Heart right ventricle (tissue), 16 donors: Measurements from ENCODE around the gene CDRT4. TPM values are rescaled to one million over a fixed set of nuclear protein-coding genes. Genes with fewer than 3 reads are reported as not detected.

Source experiments
- ATAC-seq, 8 donors: fragments of 200-7000 bp; cut with Tn5 transposase; one replicate each; pipeline ENCODE4 v1.9.1; 2020; ENCODE audit warnings: mild to moderate bottlenecking in 8 of 8, moderate library complexity in 8 of 8, moderate number of reproducible peaks in 1 of 8
- DNase-seq, 2 donors: peaks; one replicate each; pipeline ENCODE4 v3.0.0-alpha.2; 2020
- H3K27ac ChIP-seq, 10 donors: fragments of 200-600 bp; sonication (generic) in 2 of 10; one replicate each; pipeline versions ENCODE4 v1.5.0 to v1.8.0; 2020 to 2022; ENCODE audit warnings: mild to moderate bottlenecking in 3 of 10
- H3K27me3 ChIP-seq, 7 donors: fragments of 200-600 bp; one replicate each; pipeline ENCODE4 v1.8.0; 2021 to 2022; ENCODE audit warnings: mild to moderate bottlenecking in 2 of 7
- H3K36me3 ChIP-seq, 9 donors: fragments of 200-600 bp; sonication (generic) in 1 of 9; one replicate each; pipeline versions ENCODE4 v1.5.0 to v1.8.0; 2020 to 2022; ENCODE audit warnings: mild to moderate bottlenecking in 2 of 9
- H3K4me1 ChIP-seq, 9 donors: fragments of 200-600 bp; sonication (generic) in 1 of 9; one replicate each; pipeline versions ENCODE4 v1.5.0 to v1.8.0; 2020 to 2022; ENCODE audit warnings: mild to moderate bottlenecking in 4 of 9
- H3K4me3 ChIP-seq, 10 donors: fragments of 200-600 bp; sonication (generic) in 2 of 10; one replicate each; pipeline versions ENCODE4 v1.5.0 to v1.8.0; 2020 to 2022; ENCODE audit warnings: mild to moderate bottlenecking in 7 of 10, moderate library complexity in 2 of 10
- H3K9me3 ChIP-seq, 11 donors: fragments of 200-600 bp in 10 of 11; sonication (generic) in 2 of 11; one replicate each; pipeline versions ENCODE4 v1.5.0 to v1.8.0; 2013 to 2022; ENCODE audit warnings: mild to moderate bottlenecking in 2 of 11, control low read depth in 1 of 11, moderate library complexity in 1 of 11
- CTCF ChIP-seq, 9 donors: fragments of 200-600 bp; sonication (generic) in 2 of 9; IDR thresholded peaks; one replicate each; pipeline versions ENCODE4 v1.5.0 to v1.8.0; 2021 to 2022; ENCODE audit warnings: antibody characterized with exemption in 9 of 9, mild to moderate bottlenecking in 5 of 9, moderate library complexity in 1 of 9
- WGBS, 2 donors: extraction: QIAGEN DNeasy Blood & Tissue Kit; methylation state at CpG; one replicate each; pipeline ENCODE4 v1.1.7; 2013; ENCODE audit warnings: inconsistent platforms in 1 of 2; 5-methylcytosine and 5-hydroxymethylcytosine counted together
- intact Hi-C, 10 donors: fragments of 100-400 bp; cut with DNase I; formaldehyde crosslinking; loops; one replicate each; pipeline versions ENCODE4 v1.11.1 to v1.14.2; 2022
- polyA plus RNA-seq, 2 donors: library from polyadenylated mRNA; stranded (reverse); fragments of 200-250 nt; gene quantifications; one replicate each; pipeline ENCODE4 v1.2.3, GENCODE V29; 2013
- total RNA-seq, 10 donors: library from RNA; stranded (reverse); fragmentation: NEBNext Ultra II Directional in 3 of 10; extraction: Animal tissue kit (Norgen Biotek cat#: 25700) in 3 of 10; gene quantifications; one replicate each; pipeline versions ENCODE4 v1.2.1 to v1.2.4, GENCODE V29; 2021 to 2023
- donor health status: Arrhythmogenic right ventricular cardiomyopathy.
- donor health status: ischemic (EF 13 %, LVEDD 7.1; RV severe dilation, severe dysfunction).
- donor health status: healthy with polysubstance abuse.
- donor health status: DM: no; HTN: yes; CAD: no.
- donor health status: DM: no; HTN: no; CAD: no.
- donor health status: ischemic (EF 25% LVEDD 6.9; RV normal size, moderate dysfunction).
- donor health status: ischemic (EF 25% LVEDD 5.7; RV mildly dilated, moderate dysfunction).
- donor health status: healthy.
- donor health status: DM: yes; HTN: yes; CAD: no.
- donor health status: Ischemic cardiomyopathy.
- donor health status: ischemic (EF 35%, LVEDD 5.7; RV mildly dilated, moderate dysfunction).
- donor health status: nonischemic (EF 11% LVEDD 7.7; RV severe dilation, severe dysfunction).
- donor health status: DM: yes; HTN: yes; CAD: no.
- donor health status: PGD.
- donor health status: ischemic (EF 29% LVEDD 5.4; RV normal size, mild dysfunction).
- donor health status: nonischemic (EF 23%, LVEDD 6.1; RV moderate dilation, normal function).

CDRT4 gene
- total and polyA plus RNA-seq, 12 donors = 0.45 to 4.2 (median 0.92) TPM; not detected in 2

- intact Hi-C loops = loop anchor here in 1 of 10 donors (5.0 kb wide), 1 partner anchor 63 kb away; no protein-coding TSS in a partner anchor
- Histone ChIP-seq H3K36me3 (peaks cover 0 to 14% (median 0%) of the 10 kb centered on the region in 9 donors), H3K9me3 (no peaks in the 10 kb centered on the region), H3K27ac (no peak overlapping the region), H3K4me3 (no peak overlapping the region), H3K27me3 (no peaks in the 10 kb centered on the region), H3K4me1 (peaks cover 0 to 5% (median under 1%) of the 10 kb centered on the region in 9 donors)
- WGBS, 2 donors = 61 to 68% methylated on average over 4 of the region's 4 CpGs
- TF ChIP-seq CTCF (IDR thresholded peaks at IDR 0.05) = no peak
- DNase-seq (no peak), ATAC-seq (no peak)
Observed at GRCh38 chr17:15485045-15485444, 17.6 kb upstream of the CDRT4 start.

- TF ChIP-seq CTCF (IDR thresholded peaks at IDR 0.05) = no peak
Observed at GRCh38 chr17:15483431-15483830, 16.0 kb upstream of the CDRT4 start.

GRCh38 chr17:15482476-15482875 lies 15.1 kb upstream of the CDRT4 start:
- TF ChIP-seq CTCF (IDR thresholded peaks at IDR 0.05) = no peak
- H3K4me1 ChIP-seq = peaks cover 0 to 20% (median 10%) of the 10 kb centered on the region in 9 donors
- DNase-seq (no peak), ATAC-seq (no peak)
- intact Hi-C loops = no loop called here
- peaks cover 0 to 14% (median 0%) of the 10 kb centered on the region in 9 donors for H3K36me3 ChIP-seq
- H3K27ac ChIP-seq = no peak overlapping the region
- no peaks in the 10 kb centered on the region for H3K27me3 ChIP-seq
- H3K4me3 ChIP-seq = no peak overlapping the region
- WGBS, 2 donors = 80 to 82% methylated on average over 6 of the region's 6 CpGs
- no peaks in the 10 kb centered on the region for H3K9me3 ChIP-seq

More at GRCh38 chr17:15483431-15483830, 16.0 kb upstream of the CDRT4 start:
- H3K27me3 ChIP-seq = no peaks in the 10 kb centered on the region
- H3K4me1 ChIP-seq = peaks cover 0 to 20% (median 10%) of the 10 kb centered on the region in 9 donors
- intact Hi-C loops = no loop called here
- peaks cover 0 to 14% (median 0%) of the 10 kb centered on the region in 9 donors for H3K36me3 ChIP-seq
- no peak for ATAC-seq
- 66 to 78% methylated on average over 4 of the region's 4 CpGs for WGBS, 2 donors
- no peak overlapping the region for H3K27ac ChIP-seq
- H3K9me3 ChIP-seq = no peaks in the 10 kb centered on the region
- no peak overlapping the region for H3K4me3 ChIP-seq
- no peak for DNase-seq

- Histone ChIP-seq H3K27ac (no peak overlapping the region), H3K4me1 (peaks cover 0 to 20% (median 10%) of the 10 kb centered on the region in 9 donors), H3K9me3 (no peaks in the 10 kb centered on the region), H3K4me3 (no peak overlapping the region), H3K27me3 (no peaks in the 10 kb centered on the region), H3K36me3 (peaks cover 0 to 14% (median 0%) of the 10 kb centered on the region in 9 donors)
- DNase-seq (no peak), ATAC-seq (no peak)
- no peak for TF ChIP-seq CTCF (IDR thresholded peaks at IDR 0.05)
- intact Hi-C loops = no loop called here
- 88% methylated on average over 6 of the region's 6 CpGs for WGBS, 2 donors
Observed at GRCh38 chr17:15481481-15481880, 14.1 kb upstream of the CDRT4 start.
